Left lung (tissue), 10 donors: Measurements from ENCODE around the gene RETREG3. TPM values are rescaled to one million over a fixed set of nuclear protein-coding genes. Genes with fewer than 3 reads are reported as not detected.
A peak's percentile ranks its signal among the peaks of the same experiment; 100 is the strongest.
"Not testable (repeated sequence)": the region's sequence is repeated elsewhere in the genome, so short reads cannot be mapped to it uniquely, and the experiment has no call there.

Experiments
- ATAC-seq: fragments of 200-7000 bp; cut with Tn5 transposase; one replicate; pipeline ENCODE4 v1.9.1; 2020; ENCODE audit warnings: moderate library complexity
- DNase-seq, 4 donors: peaks; one replicate each; pipeline ENCODE4 v3.0.0-alpha.2; 2013 to 2020
- H3K27ac ChIP-seq, 2 donors: fragments of 200-600 bp; sonication (generic) in 1 of 2; one replicate each; pipeline versions ENCODE4 v1.5.0 to v1.8.0; 2020 to 2021
- H3K27me3 ChIP-seq, 2 donors: fragments of 200-600 bp; sonication (generic) in 1 of 2; one replicate each; pipeline versions ENCODE4 v1.5.0 to v1.8.0; 2020 to 2021
- H3K36me3 ChIP-seq, 2 donors: fragments of 200-600 bp; sonication (generic) in 1 of 2; one replicate each; pipeline versions ENCODE4 v1.5.0 to v1.8.0; 2020 to 2021
- H3K4me1 ChIP-seq, 2 donors: fragments of 200-600 bp; one replicate each; pipeline ENCODE4 v1.8.0; 2021
- H3K4me3 ChIP-seq, 2 donors: fragments of 200-600 bp; sonication (generic) in 1 of 2; one replicate each; pipeline versions ENCODE4 v1.5.0 to v1.8.0; 2020 to 2021; ENCODE audit warnings: mild to moderate bottlenecking in 1 of 2
- H3K9me3 ChIP-seq, 2 donors: fragments of 200-600 bp; sonication (generic) in 1 of 2; one replicate each; pipeline versions ENCODE4 v1.5.0 to v1.8.0; 2020 to 2021
- CTCF ChIP-seq, 2 donors: fragments of 200-600 bp; sonication (generic) in 1 of 2; IDR thresholded peaks; one replicate each; pipeline versions ENCODE4 v1.5.0 to v1.8.0; 2021; ENCODE audit warnings: antibody characterized with exemption in 2 of 2
- intact Hi-C, 2 donors: fragments of 100-400 bp; cut with DNase I; formaldehyde crosslinking; loops; one replicate each; pipeline versions ENCODE4 v1.11.2 to v1.14.2; 2022
- polyA plus RNA-seq, 6 donors: library from polyadenylated mRNA; unstranded; fragments of 120-200 nt; gene quantifications; one replicate each; pipeline ENCODE4 v1.2.1, GENCODE V29; 2013; ENCODE audit not compliant: insufficient read length in 6 of 6
- total RNA-seq, 2 donors: library from RNA; stranded (reverse); fragmentation: NEBNext Ultra II Directional; extraction: Animal tissue kit (Norgen Biotek cat#: 25700); gene quantifications; one replicate each; pipeline ENCODE4 v1.2.1, GENCODE V29; 2021
- donor health status: DM: no; HTN: yes; CAD: no.
- donor health status: DM: no; HTN: no; CAD: no.

Gene RETREG3
- total and polyA plus RNA-seq, 8 donors: 50.6 to 75.5 (median 60.0) TPM

- no peaks in the 10 kb centered on the region for H3K27me3 ChIP-seq
- ATAC-seq (no peak), DNase-seq (peak in 1 of 4 donors; percentile 79)
- H3K36me3 ChIP-seq: peaks cover 0 to 21% of the 10 kb centered on the region in 2 donors
- H3K9me3 ChIP-seq: no peaks in the 10 kb centered on the region
- peaks cover 27 to 48% of the 10 kb centered on the region in 2 donors for H3K4me1 ChIP-seq
- no peak for TF ChIP-seq CTCF (IDR thresholded peaks at IDR 0.05)
- H3K27ac ChIP-seq: peak overlapping the region; percentile 79 to 93
- intact Hi-C loops: no loop called here
- H3K4me3 ChIP-seq: peak overlapping the region; percentile 69 to 96
Observed at GRCh38 chr17:42562388-42563142, 46.6 kb downstream of the RETREG3 start.

- H3K36me3 ChIP-seq: peaks cover 0 to 21% of the 10 kb centered on the region in 2 donors
- no peaks in the 10 kb centered on the region for H3K9me3 ChIP-seq
- peaks cover 26 to 48% of the 10 kb centered on the region in 2 donors for H3K4me1 ChIP-seq
- TF ChIP-seq CTCF (IDR thresholded peaks at IDR 0.05): peak in 1 of 2 donors; percentile 12
- DNase-seq: peak; percentile 93 to 97 (median 96)
- intact Hi-C loops: no loop called here
- peak; percentile 77 for ATAC-seq
- peak within 1 kb of the TSS; percentile 79 to 93 for H3K27ac ChIP-seq
- H3K4me3 ChIP-seq: peak within 1 kb of the TSS; percentile 69 to 96
- no peaks in the 10 kb centered on the region for H3K27me3 ChIP-seq
Observed at GRCh38 chr17:42561897-42562387, 47.2 kb downstream of the RETREG3 start, which contains the start of gene COASY. Gene COASY, plus strand, starts transcription at chr17:42562148. Its CDS starts 475 bp downstream, at chr17:42562623.

DNA sequence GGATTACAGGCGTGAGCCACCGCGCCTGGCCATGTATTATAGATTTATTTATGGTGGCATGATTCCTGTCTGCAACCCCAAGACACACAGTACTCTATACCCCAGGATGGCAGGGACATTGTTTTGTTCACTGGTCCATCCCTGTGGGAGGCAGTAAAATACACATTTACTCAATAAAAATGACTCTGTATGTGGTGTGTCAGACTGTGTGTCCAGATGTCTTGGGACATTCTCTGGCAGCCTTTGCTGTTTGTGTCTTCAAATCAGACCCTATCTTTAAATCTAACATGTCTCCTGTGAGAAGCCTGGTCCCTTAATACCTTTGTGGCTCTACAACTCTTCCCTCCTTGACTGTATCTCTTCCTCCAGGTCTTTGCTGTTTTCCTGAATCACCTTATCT lies 48.9 kb downstream of the RETREG3 start:
- DNase-seq: no peak
- no peaks in the 10 kb centered on the region for H3K9me3 ChIP-seq
- no peaks in the 10 kb centered on the region for H3K27me3 ChIP-seq
- ATAC-seq: no peak
- no peak for TF ChIP-seq CTCF (IDR thresholded peaks at IDR 0.05)
- H3K27ac ChIP-seq: no peak overlapping the region
- H3K4me3 ChIP-seq: no peak overlapping the region
- intact Hi-C loops: no loop called here
- H3K36me3 ChIP-seq: peaks cover 0 to 12% of the 10 kb centered on the region in 2 donors
- peaks cover 20 to 39% of the 10 kb centered on the region in 2 donors for H3K4me1 ChIP-seq

GRCh38 chr17:42559075-42559474 lies 50.1 kb downstream of the RETREG3 start:
- peak; percentile 40 for ATAC-seq
- no peaks in the 10 kb centered on the region for H3K9me3 ChIP-seq
- intact Hi-C loops: no loop called here
- peaks cover 0 to under 1% of the 10 kb centered on the region in 2 donors for H3K36me3 ChIP-seq
- no peak overlapping the region for H3K4me3 ChIP-seq
- no peak for TF ChIP-seq CTCF (IDR thresholded peaks at IDR 0.05)
- peaks cover 22 to 33% of the 10 kb centered on the region in 2 donors for H3K4me1 ChIP-seq
- peak overlapping the region; percentile 35 to 39 for H3K27ac ChIP-seq
- no peaks in the 10 kb centered on the region for H3K27me3 ChIP-seq
- peak in 1 of 4 donors; percentile 72 for DNase-seq

DNA sequence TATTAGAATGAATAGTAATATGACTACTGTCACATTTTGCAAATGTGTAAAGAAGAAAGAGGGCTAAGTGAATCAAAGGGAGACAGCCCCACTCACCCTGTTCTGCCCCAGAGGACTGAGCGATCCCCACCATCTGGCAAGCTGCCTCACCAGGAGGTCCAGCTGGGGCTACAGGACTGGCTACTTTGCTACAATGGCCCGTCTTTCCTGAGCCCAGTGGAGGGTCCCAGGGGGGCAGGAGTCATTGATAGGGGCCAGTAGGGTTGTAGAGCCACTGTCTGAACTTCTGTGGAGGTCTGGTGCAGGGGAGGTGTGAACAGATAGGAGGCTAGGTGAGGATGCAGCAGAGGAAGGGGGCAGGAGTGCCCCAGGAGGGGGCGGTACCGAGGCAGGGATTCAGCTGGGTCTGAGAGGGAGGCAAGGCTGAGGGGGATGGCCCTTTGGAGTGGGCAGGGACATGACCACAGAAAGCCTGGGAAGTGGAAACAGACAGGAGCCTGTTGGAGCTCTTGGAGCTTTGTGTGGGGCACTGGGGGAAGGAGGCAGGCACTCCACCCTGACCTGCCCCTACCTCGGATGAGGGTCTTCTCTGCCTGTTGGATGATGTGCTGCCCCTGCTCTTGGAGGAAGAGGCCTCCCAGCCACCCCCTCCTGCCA lies 53.1 kb downstream of the RETREG3 start:
- H3K4me1 ChIP-seq: peaks cover 16 to 21% of the 10 kb centered on the region in 2 donors
- H3K9me3 ChIP-seq, H3K27ac ChIP-seq, intact Hi-C loops, H3K27me3 ChIP-seq, DNase-seq, H3K36me3 ChIP-seq, ATAC-seq, H3K4me3 ChIP-seq: not testable (repeated sequence)
